GM19193 (cell line): ENCODE measurements around the gene AVPR2.

ENCODE experiments used
- POLR2A ChIP-seq: IDR thresholded peaks from 4 replicates; pipeline ENCODE4 v1.6.1; 2011; ENCODE audit not compliant: insufficient read depth, insufficient read length; ENCODE audit errors: extremely low read depth

The AVPR2 gene

DNA sequence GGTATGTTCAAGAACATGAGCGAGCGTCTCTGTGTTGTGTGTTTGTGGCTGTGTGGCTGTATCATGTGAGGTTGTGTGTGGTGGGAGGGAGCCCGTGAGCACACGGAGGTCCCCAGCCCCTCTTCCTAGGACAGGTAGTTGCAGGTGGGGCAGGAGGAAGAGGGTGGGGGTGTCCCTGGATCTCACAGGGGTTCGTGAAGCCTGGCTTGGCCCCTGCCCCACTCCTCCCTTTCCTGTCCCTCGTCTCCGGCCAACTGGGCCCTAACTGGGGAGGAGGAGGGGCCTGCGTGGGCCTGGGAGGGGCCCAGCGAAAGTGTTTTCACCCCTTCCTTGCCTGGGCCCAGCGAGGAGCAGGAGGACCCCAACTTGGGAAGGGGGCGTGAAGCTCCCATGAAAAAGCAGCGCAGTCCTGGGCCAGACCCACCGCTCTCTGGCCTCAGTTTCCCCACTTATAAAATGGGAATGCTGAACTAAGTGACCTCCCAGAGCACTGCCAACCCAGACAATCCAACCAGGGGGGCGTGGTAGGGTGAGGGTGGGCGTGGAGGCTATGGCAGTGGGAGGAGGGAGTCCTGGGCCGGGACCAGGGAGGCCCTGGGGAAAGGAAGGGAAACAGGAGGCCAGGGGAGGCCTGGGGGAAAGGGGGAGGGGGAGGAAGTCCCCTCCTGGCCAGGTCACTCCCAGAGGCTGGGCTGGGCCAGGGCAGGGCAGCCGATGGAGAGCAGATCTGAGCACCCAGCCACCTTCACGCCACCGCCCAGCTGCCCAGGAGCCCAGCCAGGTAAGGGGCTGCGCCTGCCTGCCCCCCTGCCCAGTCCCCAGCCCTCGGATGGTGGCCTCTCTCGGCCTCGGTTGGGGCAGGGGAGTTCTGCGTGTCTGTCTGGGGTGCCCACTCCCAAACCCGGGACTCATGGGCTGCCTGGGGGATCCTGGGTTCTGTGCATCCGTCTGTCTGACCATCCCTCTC is at the start of gene AVPR2:
AVPR2 (plus strand) TSS at position 683 of the 967 bp plus-strand sequence. CDS start 473 bp downstream, outside the sequence.
- no peak for TF ChIP-seq POLR2A

DNA sequence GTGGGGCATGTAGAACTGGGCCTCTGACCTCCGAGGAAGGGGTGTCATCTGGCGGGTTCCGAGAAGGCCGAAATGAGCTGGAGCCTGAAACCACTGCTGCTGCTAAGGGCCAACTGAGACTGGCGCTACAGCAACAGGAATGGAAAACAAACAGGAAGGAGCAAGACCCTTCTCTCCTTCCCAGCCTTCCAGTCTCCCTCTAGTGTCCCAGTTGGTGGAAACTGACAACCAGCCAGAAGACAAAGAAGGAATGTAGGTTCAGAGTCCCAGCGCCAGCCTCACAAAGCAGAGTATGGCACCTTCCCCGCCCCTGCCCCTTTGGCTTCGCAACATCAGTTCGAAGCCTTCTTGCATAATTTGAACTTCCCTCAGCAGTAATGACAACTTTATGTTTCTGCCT is 49.8 kb upstream of the AVPR2 start:
- TF ChIP-seq POLR2A, result no peak

DNA sequence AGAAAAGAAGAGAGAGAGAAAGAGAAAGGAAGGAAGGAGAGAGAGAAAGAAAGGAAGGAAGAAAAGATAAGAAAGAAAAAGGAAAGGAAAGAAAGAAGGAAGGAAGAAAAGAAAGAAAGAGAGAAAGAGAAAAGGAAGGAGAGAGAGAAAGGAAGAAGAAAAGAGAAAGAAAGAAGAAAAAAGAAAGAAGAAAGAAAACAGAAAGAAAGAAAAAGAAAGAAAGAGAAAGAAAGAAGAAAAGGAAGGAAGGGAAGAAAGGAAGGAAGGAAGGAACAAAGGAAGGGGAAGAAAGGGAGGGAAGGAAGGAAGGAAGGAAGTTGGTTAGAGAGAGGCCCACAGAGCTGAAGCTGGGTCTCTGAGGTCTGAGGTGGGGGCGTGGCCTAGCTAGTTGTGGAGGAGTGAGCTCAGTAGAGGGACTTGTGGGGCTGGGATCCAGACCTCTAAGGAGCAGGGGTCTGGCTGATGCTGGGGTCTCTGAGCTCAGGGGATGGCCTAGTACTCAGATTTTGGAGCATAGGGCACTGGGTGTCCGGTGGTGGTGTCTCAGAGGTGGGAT is 47.0 kb upstream of the AVPR2 start:
- TF ChIP-seq POLR2A, result no peak

DNA sequence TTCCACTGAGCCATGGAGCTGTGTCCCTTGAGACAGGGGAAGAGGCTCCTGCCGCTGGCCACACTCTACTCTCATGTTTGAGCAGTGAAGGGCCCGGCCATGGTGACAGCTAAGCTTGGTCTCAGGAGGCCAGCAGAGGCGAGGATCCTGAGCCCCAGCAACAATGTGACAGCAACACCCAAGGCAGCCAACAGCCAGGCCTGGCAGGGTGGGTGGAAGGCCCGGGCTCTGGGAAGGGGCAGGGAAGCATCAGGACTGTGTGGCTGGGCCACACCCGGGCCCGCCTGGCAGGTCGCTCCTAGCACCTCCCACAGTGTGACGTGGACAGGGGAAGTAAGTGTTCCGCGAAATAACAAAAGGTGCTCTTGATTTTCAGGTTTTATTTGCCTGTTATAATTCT is 43.3 kb upstream of the AVPR2 start:
- TF ChIP-seq POLR2A, result no peak

DNA sequence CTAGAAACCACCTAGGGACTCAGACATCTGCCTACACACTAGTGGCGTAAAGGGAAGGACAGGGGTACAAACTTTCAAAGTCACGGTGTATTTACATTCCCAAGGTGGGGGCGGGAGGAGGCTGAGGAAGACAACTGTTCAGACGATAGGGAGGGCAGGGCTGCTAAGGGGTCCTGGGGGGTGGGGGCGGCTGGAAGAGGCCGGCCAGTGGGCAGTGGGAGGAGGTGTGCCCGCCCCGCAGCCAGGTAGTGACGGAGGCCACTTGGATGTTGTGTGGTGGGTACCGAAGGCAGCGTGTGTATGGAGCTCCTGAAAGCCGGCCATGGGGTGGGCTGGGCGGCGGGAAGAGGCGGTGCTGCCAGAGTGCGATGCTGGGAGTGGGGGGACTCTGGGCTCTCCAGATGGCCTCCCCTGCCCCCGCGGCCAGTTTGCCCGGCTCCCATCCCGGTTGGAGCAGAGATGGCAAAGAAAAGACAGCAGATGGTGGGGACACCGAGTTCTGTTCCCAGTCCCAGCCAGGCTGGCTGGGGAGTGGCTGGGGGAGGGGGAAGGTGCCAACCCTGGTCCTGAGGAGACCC is 42.7 kb upstream of the AVPR2 start:
- TF ChIP-seq POLR2A, result no peak

DNA sequence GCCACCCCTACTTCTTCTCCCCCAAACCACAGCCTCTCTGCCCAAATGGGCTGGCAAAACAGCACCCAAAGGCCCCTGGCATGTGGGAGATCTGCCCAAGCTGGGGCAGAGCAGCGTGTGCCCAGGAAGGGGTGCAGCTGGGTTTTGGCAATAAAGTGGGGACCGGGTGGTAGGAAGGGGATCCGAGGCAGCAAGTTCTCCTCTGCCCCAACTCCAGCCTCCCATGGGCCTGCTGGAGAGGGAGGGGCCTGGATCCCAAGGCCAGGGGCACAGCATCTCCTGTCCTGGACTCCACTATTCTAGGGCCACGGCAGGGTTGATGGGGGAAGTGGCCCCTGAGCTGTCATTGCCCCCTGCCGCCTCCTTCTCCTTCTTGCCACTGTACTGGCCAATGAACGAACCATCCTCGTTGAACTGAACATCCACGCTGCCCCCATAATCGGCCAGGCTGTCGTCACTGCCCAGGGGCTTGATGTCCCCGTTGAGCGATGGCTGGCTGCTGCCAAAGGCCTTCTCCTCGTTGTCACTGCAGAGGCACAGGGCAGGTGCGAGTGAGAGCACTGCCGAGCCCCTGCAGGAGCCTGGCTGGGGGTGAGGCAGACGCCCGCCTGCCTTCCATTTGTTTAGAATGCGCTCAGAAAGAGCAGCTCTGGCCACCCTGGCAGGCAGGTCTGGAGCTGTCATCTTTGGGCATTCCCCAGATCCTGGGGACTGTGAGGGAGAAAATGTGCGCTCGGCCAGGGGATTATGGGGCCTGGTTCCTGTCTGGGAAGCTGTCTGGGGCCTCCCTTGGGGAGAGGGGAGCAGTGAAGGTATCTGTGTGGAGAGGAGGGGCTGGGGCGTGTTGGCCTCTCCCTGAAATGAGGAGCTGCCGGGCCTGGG is 41.9 kb upstream of the AVPR2 start:
- no peak for TF ChIP-seq POLR2A

DNA sequence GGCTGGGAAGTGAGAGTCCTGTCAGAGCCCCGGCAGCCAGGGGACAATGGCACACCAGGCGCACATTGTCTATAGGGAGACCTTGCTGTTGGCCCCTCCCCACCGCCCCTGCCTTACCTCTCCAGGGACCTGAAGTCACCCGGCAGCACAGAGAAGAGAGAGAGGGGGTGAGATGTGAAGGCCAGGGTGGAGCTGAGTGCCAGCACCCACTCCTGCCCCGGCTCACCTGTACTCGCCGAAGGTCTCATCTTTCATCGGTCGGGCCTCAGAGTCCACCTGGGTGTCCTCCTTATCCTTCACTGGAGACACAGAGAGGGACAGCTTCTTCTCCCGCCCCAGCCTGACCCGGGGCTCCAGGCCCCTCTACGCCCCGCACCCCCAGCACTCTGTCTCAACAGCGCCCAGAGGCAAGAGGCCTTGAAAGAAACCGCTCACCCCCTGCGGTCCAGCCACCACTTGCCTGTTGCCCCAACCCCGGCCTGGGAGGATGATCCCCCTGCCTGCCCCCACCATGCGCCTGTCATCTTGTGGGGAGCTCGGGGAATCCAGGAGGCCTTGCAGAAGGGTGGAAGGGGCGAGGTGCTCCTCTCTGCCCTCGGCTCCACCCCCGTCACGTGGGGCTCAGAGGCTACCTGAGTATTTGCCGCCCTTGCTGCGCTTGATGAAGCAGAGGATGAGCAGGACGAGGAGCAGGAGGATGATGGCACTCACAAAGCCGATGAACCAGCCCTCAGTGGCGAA is 41.1 kb upstream of the AVPR2 start:
- TF ChIP-seq POLR2A, result no peak

DNA sequence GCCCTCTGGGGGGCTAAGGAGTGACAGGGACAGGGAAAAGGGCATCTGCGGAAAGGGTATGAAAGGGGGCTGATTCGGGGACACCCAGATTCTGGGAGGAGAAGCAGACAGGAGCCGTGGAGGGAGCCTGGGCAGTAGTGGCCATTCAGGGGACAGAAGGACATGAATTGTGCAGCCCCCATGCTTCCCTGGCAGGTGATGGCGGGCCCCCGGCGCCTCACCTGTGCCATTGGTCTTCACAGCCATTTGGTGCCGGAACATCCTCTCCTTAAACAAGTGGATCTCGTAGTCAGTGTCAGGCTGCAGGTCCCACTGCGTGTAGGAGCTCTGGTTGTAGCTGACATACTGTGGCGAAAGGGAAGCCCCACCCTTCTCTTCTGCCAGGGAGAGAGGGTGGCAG is 40.4 kb upstream of the AVPR2 start:
- no peak for TF ChIP-seq POLR2A

DNA sequence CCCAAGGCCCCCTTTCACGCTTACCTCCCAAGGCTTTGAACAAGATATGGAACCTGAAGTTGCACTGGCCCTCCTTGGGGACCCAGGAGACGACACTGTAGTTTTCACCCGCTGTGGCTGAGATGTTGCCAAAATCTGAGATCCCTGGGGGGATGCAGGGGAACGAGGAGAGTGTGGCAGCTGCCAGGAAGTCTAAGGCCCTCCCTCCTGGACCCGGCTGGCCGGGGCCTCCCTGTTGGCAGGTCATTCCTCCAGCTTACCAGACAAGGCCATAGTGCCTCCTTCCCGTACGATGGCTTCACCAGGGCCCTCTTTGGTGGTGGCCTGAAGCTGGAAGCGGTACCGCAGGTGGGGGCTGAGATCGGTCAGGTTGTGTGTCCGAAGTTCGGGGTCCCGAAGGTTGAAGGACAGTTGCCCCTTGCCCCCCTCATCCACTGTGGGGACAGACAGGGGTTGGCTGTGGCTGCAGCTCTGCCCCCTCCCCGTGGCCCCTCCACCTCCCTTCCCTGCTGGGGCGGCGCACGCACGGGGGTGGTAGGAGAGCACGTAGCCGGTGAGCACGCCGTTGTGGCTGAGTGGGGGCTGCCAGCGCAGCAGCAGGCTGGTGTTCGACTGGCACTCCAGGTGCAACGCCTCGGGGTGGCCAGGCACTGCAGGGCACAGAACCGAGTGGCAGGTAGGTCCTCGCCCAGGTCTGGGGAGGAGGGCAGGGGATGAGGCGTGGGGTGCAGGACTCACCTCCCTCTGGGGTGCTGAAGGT is 39.7 kb upstream of the AVPR2 start:
- no peak for TF ChIP-seq POLR2A

DNA sequence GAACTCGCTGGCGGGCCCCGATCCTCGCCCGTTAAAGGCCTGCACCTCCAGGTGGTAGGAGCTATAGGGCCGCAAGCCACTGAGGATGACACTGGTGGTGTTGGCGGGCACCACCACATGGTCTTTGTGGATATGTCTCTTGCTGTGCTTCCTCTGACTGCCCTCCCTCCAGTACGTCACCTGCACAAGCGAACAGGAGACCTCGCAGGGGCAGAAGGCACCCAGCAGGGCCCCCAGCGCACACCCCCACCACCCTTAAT is 39.2 kb upstream of the AVPR2 start:
- no peak for TF ChIP-seq POLR2A

DNA sequence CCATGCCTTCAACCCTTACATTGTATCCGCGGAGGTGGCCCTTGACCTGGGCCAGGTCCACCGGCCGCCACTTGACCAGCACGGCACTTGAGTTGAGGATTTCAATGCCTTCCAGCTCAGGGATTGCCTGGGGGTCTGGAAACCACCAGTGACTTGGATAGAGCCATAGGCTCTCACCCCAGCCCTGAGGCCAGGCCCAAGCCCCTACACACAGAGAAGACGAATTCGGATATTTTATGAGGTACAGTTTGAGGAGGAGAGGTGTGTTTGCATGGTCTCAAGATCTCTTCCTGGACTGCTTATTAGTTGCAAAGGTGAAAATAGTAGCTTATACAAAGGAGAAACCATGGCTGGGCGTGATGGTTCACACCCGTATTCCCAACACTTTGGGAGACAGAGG is 38.8 kb upstream of the AVPR2 start:
- no peak for TF ChIP-seq POLR2A

DNA sequence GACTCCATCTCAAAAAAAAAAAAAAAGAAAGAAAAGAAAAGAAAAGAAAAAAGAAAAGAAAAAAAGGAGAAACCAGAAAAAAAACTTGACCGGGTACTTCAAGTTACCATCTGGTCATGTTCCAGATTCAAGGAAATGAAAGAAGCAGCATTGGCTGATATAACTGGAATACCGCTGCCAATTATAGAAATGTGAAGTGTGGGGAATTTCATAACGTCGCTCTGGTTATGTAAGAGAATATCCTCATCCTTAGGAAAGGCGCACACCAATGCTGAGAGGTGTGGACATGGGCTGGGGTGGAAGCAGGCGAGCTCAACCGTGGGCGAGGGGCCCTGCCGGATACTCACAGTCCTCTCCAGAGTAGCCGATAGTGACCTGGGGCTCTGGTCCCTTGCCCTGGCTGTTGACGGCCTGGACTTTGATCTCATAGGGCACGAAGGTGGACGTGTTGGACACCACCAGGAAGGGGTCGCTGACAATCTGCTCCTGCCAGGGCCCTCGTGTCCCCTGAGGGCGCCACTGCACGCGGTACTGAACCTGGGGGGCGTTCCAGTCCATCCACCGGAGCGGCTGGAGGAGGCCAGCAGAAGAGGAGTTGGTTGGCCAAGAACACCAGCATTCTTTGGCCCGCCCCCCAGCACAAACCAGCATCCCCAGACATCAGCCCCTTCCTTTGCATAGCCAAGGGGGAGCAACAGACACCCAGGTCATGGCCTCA is 38.0 kb upstream of the AVPR2 start:
- TF ChIP-seq POLR2A, result no peak

DNA sequence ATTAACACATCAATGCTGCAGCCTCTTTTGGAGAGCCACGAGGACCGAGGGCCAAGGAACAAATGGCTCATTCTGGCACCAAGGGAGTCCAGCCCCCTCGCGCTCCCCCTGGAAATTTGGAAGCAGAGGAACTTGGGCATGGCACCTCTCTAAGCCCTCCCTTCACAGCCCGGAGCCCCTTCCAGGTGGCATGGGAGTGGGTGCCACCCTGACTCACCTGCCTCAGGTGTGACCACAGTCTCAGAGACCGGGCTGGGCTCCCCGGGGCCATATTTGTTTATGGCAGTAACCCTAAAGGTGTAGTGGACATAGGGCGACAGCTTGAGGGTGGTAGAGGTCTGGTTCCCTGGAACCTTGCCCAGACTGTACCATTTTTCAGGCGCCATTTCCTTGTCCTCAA is 37.3 kb upstream of the AVPR2 start:
- TF ChIP-seq POLR2A, result no peak
